Measurements from ENCODE around the gene RGL2.

The RGL2 gene

DNA sequence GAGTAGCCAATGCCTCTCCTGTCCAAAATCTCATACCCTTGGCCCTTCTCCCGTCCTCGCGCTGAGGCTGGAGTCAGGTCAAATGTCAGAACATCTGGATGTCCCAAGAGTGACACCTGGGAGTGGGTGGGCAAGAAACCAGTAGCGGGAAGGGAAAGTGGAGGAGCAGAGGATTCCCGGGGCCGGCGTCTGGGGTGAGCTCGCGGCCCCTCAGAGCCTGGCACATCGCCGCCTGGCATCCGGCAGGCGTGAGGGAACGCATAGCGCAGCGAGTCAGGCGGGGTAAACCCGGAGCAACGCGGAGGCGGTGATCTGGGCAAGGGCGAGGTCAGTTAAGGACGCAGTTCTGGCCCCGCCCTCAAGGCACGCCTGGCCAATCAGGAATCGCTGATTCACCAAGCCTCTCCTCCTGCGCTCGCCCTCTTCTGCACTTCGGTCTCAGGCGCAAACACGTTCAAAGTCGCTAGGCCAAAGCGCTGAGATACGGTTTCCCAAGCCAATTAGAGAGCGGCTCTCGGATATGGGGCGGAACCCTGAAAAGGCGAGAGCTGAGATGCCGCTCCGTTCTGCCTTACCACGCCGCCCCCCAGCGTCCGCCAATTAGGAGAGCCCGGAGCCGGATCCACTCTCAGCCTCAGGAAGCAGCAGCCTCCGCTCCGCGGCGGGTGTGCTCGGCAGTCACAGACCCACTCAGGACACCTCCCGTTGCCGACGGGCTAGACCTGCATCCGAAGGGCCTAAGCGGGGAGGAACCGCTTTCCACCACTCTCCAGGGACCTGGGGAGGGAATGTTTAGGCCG, 49.6 kb downstream of the RGL2 start:
- Histone ChIP-seq H2AFZ (ENCODE audit: low read length, unreplicated experiment) (peak overlapping the region; percentile 31), H3K27ac (ENCODE audit: low read depth, low read length) (peak overlapping the region; percentile 90), H3K4me3 (ENCODE audit: low read depth, low read length) (peak overlapping the region; percentile 76), H3K79me2 (ENCODE audit: control insufficient read depth, insufficient read depth, low read length, unreplicated experiment) (peaks cover 10% of the 10 kb centered on the region), H3K27me3 (ENCODE audit: insufficient read depth, low read length) (no peaks in the 10 kb centered on the region), H3K4me1 (ENCODE audit: control insufficient read depth, insufficient read depth, low read length, unreplicated experiment) (peaks cover 36% of the 10 kb centered on the region), H3K36me3 (ENCODE audit: insufficient read depth, low read length) (peaks cover 5% of the 10 kb centered on the region; the same call in 1 of the 2 replicates)

DNA sequence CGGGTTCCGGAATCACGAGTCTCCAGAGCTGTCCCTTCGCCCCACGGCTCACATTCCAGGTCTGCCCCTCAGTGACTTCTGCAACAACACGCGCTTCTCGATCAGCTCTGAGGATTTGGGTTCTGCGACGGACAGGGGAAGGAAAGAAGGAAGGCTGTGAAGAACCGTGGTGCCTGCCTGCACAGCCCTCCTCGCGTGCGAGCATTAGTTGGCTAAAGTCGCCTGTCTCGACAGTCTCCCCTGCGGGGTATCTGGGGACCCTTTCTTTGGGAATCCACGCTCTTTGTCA, 50.2 kb downstream of the RGL2 start:
- Histone ChIP-seq H3K79me2 (ENCODE audit: control insufficient read depth, insufficient read depth, low read length, unreplicated experiment) (peaks cover 10% of the 10 kb centered on the region), H2AFZ (ENCODE audit: low read length, unreplicated experiment) (peak overlapping the region; percentile 31), H3K27me3 (ENCODE audit: insufficient read depth, low read length) (no peaks in the 10 kb centered on the region), H3K27ac (ENCODE audit: low read depth, low read length) (peak overlapping the region; percentile 90), H3K4me3 (ENCODE audit: low read depth, low read length) (peak overlapping the region; percentile 71), H3K36me3 (ENCODE audit: insufficient read depth, low read length) (peaks cover 5% of the 10 kb centered on the region; the same call in 1 of the 2 replicates), H3K4me1 (ENCODE audit: control insufficient read depth, insufficient read depth, low read length, unreplicated experiment) (peaks cover 36% of the 10 kb centered on the region)

DNA sequence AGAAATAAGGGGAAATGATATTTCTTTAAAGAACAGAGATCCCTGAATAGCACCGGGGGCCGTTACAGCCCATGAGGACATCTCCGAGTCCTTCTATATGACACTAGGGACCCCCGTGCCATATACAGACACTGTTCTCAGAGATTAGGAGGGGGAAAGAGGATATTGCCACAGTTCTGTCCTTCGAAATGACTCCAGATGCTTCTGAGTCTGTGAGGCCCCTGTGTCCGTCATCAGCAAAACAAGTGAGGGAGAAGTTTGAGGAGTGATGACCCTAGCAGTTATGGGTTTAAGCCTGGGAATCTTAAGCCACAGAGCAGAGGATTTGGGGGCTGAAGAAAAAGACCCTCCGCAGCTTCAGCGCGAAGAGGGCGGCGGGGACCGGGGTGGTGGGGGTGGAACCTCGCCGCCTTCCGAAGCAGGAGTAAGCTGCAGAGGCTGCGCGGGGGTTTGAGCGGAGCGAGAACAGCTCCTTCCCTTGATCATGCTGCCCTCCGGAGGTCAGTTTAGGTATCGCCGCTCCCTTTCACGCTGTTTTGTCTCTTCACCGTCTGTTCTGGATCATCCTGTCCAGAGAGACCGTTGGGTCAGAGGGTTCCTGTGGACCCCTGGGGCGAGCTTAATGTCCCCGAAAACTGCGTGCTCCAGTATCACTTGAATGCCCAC, 50.6 kb downstream of the RGL2 start:
- no peaks in the 10 kb centered on the region for H3K27me3 ChIP-seq (ENCODE audit: insufficient read depth, low read length)
- H2AFZ ChIP-seq (ENCODE audit: low read length, unreplicated experiment) = peak overlapping the region; percentile 36
- peaks cover 5% of the 10 kb centered on the region; the same call in 1 of the 2 replicates for H3K36me3 ChIP-seq (ENCODE audit: insufficient read depth, low read length)
- peak overlapping the region; percentile 71 for H3K4me3 ChIP-seq (ENCODE audit: low read depth, low read length)
- peaks cover 35% of the 10 kb centered on the region for H3K4me1 ChIP-seq (ENCODE audit: control insufficient read depth, insufficient read depth, low read length, unreplicated experiment)
- H3K27ac ChIP-seq (ENCODE audit: low read depth, low read length) = peak overlapping the region; percentile 90
- peaks cover 10% of the 10 kb centered on the region for H3K79me2 ChIP-seq (ENCODE audit: control insufficient read depth, insufficient read depth, low read length, unreplicated experiment)

DNA sequence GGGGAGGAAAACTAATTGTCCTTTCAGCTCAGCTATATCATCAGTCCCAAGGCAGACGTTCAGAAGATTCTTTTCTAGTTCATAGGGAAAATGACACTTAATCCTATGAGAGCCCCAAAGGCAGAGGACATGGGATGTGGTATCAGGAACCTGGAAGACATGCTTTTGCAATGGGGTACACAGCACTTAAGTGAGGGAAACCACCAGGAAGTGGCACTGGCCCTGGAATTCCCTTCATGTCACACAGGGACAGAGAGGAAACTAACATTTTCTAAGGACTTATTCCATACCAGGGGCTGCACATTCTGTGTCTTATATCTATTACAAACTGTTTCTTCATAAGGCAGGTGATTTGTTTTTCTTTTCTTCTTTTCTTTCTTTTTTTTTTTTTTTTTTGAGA, 55.3 kb downstream of the RGL2 start:
- H3K4me3 ChIP-seq (ENCODE audit: low read depth, low read length) = no peak overlapping the region
- H3K27ac ChIP-seq (ENCODE audit: low read depth, low read length) = no peak overlapping the region
- no peaks in the 10 kb centered on the region for H3K36me3 ChIP-seq (ENCODE audit: insufficient read depth, low read length)
- peaks cover under 1% of the 10 kb centered on the region for H3K4me1 ChIP-seq (ENCODE audit: control insufficient read depth, insufficient read depth, low read length, unreplicated experiment)
- H3K79me2 ChIP-seq (ENCODE audit: control insufficient read depth, insufficient read depth, low read length, unreplicated experiment) = no peaks in the 10 kb centered on the region
- H3K27me3 ChIP-seq (ENCODE audit: insufficient read depth, low read length) = peaks cover 13% of the 10 kb centered on the region
- no peak overlapping the region for H2AFZ ChIP-seq (ENCODE audit: low read length, unreplicated experiment)

DNA sequence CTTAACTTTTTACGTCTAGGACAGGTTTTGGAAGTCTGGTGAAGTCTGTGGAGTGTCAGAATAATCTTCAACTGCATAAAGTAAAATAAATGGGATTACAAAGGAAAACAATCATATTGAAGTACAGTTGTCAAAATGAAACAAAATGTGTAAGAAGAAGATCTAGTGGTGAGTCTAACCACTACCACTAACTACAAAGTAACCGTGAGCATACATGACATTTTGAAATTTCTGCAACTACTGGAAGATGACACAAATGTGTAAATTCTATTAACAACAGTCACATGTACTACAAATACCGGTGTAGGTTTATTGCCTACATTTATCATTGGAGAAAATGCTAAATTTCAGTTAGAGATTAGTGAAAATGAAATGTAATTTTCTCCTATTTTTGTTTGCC, 56.8 kb downstream of the RGL2 start:
- H3K36me3 ChIP-seq (ENCODE audit: insufficient read depth, low read length) = no peaks in the 10 kb centered on the region
- no peaks in the 10 kb centered on the region for H3K4me1 ChIP-seq (ENCODE audit: control insufficient read depth, insufficient read depth, low read length, unreplicated experiment)
- no peak overlapping the region for H2AFZ ChIP-seq (ENCODE audit: low read length, unreplicated experiment)
- peaks cover 22% of the 10 kb centered on the region for H3K27me3 ChIP-seq (ENCODE audit: insufficient read depth, low read length)
- no peak overlapping the region for H3K4me3 ChIP-seq (ENCODE audit: low read depth, low read length)
- no peaks in the 10 kb centered on the region for H3K79me2 ChIP-seq (ENCODE audit: control insufficient read depth, insufficient read depth, low read length, unreplicated experiment)
- no peak overlapping the region for H3K27ac ChIP-seq (ENCODE audit: low read depth, low read length)

Measured in ACC112 (cell line).